Measurements from ENCODE around the gene REG3G.

GRCh38 chr2:79065201-79065600, 39.7 kb downstream of the REG3G start:
- TF ChIP-seq CTCF (conservative IDR thresholded peaks at IDR 0.05; ENCODE audit: low read length) (no peak), EZH2phosphoT487 (IDR thresholded peaks at IDR 0.05; ENCODE audit: borderline replicate concordance) (no peak)

All from Loucy (cell line).